ENCODE data around the gene PTPRM. TPM values are rescaled to one million over a fixed set of nuclear protein-coding genes. Genes with fewer than 3 reads are reported as not detected.

The PTPRM gene
- total RNA-seq, 1 experiment from 2014 or later: 6.2 TPM

DNA sequence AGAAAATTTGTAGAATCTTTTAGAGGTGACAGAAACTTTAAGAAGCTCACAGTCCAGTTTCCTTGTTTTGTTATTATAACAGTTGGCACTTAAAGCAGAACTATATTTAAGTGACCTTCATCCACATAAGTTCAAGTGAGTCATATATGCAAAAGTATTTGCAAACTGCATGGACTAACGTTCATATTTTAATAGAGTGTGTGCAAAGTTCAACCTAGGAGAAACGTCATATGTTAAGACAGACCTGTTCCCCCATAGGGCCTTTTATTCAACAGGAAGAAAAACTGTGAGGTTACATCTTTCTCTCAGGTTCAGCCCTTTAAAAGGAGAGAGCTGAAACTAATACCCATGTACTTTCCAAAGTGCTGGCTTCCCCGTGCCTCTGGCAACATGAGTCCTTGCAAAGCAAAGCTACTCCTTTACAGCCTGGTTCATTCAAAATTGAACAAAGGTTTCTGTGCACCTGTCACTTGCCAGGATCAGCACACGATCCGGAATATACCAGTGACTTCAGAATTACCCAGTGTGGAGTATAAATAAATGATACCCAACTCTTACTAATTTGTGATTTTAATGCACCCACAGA is 762.2 kb downstream of the PTPRM start:
- no peak overlapping the region for H4K8ac ChIP-seq (replicated peaks; ENCODE audit: insufficient read length, low read depth, low read length)
- no peak overlapping the region for H2AFZ ChIP-seq (ENCODE audit: low read length)
- H3K9me3 Mint-ChIP-seq: no peaks in the 10 kb centered on the region
- no peak overlapping the region for H2BK120ac ChIP-seq (ENCODE audit: low read depth, low read length, poor library complexity, severe bottlenecking)
- H3K4me1 Mint-ChIP-seq: peaks cover 0 to 2% of the 10 kb centered on the region in 2 experiments; a peak in 1 of 4 replicates
- no peak overlapping the region for H3K27ac Mint-ChIP-seq
- no peak overlapping the region for H3K18ac ChIP-seq (ENCODE audit: insufficient read length, low read depth, low read length)
- no peaks in the 10 kb centered on the region for H3K79me2 ChIP-seq (ENCODE audit: insufficient read depth, low read length)
- TF ChIP-seq, protein P1, sequence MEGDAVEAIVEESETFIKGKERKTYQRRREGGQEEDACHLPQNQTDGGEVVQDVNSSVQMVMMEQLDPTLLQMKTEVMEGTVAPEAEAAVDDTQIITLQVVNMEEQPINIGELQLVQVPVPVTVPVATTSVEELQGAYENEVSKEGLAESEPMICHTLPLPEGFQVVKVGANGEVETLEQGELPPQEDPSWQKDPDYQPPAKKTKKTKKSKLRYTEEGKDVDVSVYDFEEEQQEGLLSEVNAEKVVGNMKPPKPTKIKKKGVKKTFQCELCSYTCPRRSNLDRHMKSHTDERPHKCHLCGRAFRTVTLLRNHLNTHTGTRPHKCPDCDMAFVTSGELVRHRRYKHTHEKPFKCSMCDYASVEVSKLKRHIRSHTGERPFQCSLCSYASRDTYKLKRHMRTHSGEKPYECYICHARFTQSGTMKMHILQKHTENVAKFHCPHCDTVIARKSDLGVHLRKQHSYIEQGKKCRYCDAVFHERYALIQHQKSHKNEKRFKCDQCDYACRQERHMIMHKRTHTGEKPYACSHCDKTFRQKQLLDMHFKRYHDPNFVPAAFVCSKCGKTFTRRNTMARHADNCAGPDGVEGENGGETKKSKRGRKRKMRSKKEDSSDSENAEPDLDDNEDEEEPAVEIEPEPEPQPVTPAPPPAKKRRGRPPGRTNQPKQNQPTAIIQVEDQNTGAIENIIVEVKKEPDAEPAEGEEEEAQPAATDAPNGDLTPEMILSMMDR (conservative IDR thresholded peaks at IDR 0.05): no peak
- H2BK5ac ChIP-seq (ENCODE audit: insufficient read length, low read length): no peak overlapping the region
- H4K5ac ChIP-seq (ENCODE audit: insufficient read length, low read depth, low read length): no peak overlapping the region
- no peak overlapping the region for H3K4me3 Mint-ChIP-seq
- H3T11ph ChIP-seq (ENCODE audit: low read length): no peak overlapping the region
- no peaks in the 10 kb centered on the region for H3K79me1 ChIP-seq (ENCODE audit: insufficient read depth, low read depth, low read length, poor library complexity, severe bottlenecking)
- no peak for DNase-seq
- no peaks in the 10 kb centered on the region for H3K23me2 ChIP-seq (ENCODE audit: insufficient read length, low read depth, low read length, poor library complexity, severe bottlenecking)
- H3K4me1 ChIP-seq (ENCODE audit: insufficient read depth, low read length): no peaks in the 10 kb centered on the region
- H2BK15ac ChIP-seq (ENCODE audit: low read depth, low read length): no peak overlapping the region
- H2BK12ac ChIP-seq (ENCODE audit: insufficient read length, low read depth, low read length): no peak overlapping the region
- no peak overlapping the region for H3K4me2 ChIP-seq (ENCODE audit: insufficient read depth, insufficient read length, low read length)
- no peak overlapping the region for H3K9ac ChIP-seq (ENCODE audit: extremely low read depth, insufficient read length, low read length)
- no peaks in the 10 kb centered on the region; the same call in 1 of the 2 replicates for H3K27me3 Mint-ChIP-seq (ENCODE audit: low read depth)
- H3K14ac ChIP-seq (ENCODE audit: insufficient read depth, low read length): no peak overlapping the region
- H3K56ac ChIP-seq (ENCODE audit: insufficient read length, low read depth, low read length): no peak overlapping the region
- no peaks in the 10 kb centered on the region for H3K9me3 ChIP-seq (ENCODE audit: control insufficient read depth, low read depth, low read length)
- H3K27ac ChIP-seq (ENCODE audit: insufficient read length, low read depth, low read length): no peak overlapping the region
- H2BK20ac ChIP-seq (ENCODE audit: low read depth, low read length, poor library complexity, severe bottlenecking): no peak overlapping the region
- H3K23ac ChIP-seq (ENCODE audit: insufficient read length, low read depth, low read length): no peak overlapping the region
- H3K36me3 Mint-ChIP-seq (ENCODE audit: insufficient read depth in 1 of 3, low read depth in 3 of 3): no peaks in the 10 kb centered on the region
- no peaks in the 10 kb centered on the region for H4K20me1 ChIP-seq (ENCODE audit: control insufficient read depth, insufficient read depth, insufficient read length)
- WGBS (ENCODE audit: extremely low coverage, insufficient read length, low lambda C conversion rate): no CpG with 5 or more reads among the region's 5 CpGs
- H4K91ac ChIP-seq (ENCODE audit: insufficient read length, low read depth, low read length): no peak overlapping the region
- no peak overlapping the region for H3K4ac ChIP-seq (ENCODE audit: low read depth, low read length)
- H2AK5ac ChIP-seq (ENCODE audit: insufficient read length, low read length): no peak overlapping the region
- H3K27me3 ChIP-seq (ENCODE audit: insufficient read depth, low read length): no peaks in the 10 kb centered on the region
